Astrocyte of the spinal cord (primary cell): ENCODE data around the gene TRRAP.

Source experiments
- DNase-seq: peaks from one replicate; pipeline ENCODE4 v3.0.0; 2011; ENCODE audit warnings: low read depth, low spot score
- H3K4me3 ChIP-seq: 2 replicates; pipeline ENCODE4 v1.5.1; 2011; ENCODE audit warnings: low read depth, mild to moderate bottlenecking, low read length, moderate library complexity
- in situ Hi-C: cut with HindIII; loops from 2 replicates; pipeline ENCODE4 v1.10.0; 2017; ENCODE audit warnings: low sequenced_read_pairs
- TF ChIP-seq, protein P1 (sequence below): IDR thresholded peaks from 2 replicates; pipeline ENCODE4 v1.5.1; 2012; ENCODE audit warnings: low read depth, mild to moderate bottlenecking, low read length, inconsistent platforms

TRRAP gene

DNA sequence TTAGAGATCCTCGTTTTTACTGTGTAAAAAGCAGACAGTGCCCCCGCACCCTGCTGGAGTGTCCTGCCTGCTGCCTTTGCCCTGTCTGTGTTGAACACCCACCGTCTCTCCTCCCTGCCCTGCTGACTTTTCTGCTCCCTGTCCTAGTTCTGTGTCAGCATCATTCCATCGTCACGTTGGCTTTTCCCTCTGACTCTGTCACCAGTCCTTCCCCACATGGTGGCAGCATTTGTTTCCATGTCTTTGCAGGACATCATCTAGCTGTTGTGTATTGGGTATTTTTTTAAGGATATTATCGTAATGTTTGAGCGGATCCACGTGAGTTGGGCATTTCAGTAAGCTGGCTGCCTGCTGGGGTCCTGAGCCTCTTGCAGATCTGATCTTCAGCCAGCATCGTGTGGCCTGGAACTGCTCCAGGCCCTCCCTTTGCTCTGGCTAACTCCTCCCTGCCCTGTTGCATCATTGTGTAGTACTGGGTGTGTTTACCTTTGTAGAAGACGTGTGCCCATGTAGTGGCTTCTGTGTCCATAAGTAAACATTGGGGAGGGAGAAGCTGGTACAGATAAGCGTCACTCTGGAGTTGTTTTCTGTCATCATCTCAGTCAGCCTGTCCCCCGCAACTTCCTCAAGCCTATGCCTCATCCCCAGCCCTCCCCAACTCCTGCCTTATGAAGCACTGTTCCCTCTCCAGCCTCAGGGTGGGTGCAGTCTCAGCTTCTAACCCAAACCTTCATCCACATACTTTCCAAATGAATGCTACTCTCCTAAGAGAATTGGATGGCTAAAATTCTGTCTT, 44.3 kb downstream of the TRRAP start:
- in situ Hi-C loops, result no loop called here
- TF ChIP-seq, protein P1, sequence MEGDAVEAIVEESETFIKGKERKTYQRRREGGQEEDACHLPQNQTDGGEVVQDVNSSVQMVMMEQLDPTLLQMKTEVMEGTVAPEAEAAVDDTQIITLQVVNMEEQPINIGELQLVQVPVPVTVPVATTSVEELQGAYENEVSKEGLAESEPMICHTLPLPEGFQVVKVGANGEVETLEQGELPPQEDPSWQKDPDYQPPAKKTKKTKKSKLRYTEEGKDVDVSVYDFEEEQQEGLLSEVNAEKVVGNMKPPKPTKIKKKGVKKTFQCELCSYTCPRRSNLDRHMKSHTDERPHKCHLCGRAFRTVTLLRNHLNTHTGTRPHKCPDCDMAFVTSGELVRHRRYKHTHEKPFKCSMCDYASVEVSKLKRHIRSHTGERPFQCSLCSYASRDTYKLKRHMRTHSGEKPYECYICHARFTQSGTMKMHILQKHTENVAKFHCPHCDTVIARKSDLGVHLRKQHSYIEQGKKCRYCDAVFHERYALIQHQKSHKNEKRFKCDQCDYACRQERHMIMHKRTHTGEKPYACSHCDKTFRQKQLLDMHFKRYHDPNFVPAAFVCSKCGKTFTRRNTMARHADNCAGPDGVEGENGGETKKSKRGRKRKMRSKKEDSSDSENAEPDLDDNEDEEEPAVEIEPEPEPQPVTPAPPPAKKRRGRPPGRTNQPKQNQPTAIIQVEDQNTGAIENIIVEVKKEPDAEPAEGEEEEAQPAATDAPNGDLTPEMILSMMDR, result peak; percentile 14
- peak; percentile 86 for DNase-seq
- H3K4me3 ChIP-seq, result no peak overlapping the region

DNA sequence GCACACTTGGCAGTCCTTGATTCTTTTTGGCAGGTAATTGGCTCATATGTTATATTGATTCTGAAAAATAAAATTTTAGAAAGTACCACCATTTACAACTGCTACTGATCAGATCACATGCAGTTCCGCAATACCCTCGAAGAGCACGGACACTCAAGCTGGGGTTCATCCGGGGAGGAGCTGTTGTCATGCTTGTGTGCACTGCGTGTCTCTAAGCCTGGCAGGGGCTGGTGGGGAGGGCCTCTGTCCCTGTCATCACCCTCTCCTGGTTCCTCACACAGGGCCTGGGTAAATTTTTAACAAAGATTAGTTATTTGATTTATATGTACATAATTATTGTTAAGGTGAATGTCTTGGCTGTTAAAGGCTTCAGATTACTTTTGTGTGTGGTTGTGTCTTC, 45.2 kb downstream of the TRRAP start:
- TF ChIP-seq, protein P1, result no peak
- no peak for DNase-seq
- in situ Hi-C loops, result no loop called here
- H3K4me3 ChIP-seq, result no peak overlapping the region

DNA sequence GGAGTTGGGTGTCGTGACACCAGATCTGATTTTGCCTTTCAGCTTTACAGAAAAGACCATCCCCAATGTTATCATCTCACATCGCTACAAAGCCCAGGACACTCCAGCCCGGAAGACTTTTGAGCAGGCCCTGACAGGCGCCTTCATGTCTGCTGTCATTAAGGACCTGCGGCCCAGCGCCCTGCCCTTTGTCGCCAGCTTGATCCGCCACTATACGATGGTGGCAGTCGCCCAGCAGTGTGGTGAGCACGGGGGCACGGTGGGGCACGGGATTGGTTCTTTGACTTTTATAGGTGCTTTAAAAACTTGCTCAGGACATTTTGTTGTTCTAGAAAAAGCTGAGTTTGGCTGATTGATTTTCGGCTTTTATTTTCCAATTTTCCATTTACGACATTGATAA, 48.8 kb downstream of the TRRAP start:
- DNase-seq, result no peak
- in situ Hi-C loops, result no loop called here

DNA sequence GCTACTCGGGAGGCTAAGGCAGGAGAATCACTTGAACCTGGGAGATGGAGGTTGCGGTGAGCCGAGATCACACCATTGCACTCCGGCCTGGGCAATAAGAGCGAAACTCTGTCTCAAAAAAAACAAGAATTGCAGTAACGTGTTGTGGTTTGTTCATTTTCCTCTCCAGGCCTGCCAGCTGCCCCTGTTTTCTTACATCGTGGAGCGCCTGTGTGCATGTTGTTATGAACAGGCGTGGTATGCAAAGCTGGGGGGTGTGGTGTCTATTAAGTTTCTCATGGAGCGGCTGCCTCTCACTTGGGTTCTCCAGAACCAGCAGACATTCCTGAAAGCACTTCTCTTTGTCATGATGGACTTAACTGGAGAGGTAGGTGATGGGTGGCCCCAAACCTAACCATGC, 52.1 kb downstream of the TRRAP start:
- DNase-seq, result no peak
- in situ Hi-C loops, result no loop called here
- TF ChIP-seq, protein P1, result no peak
- no peak overlapping the region for H3K4me3 ChIP-seq

More for the DNA sequence above, 48.8 kb downstream of the TRRAP start:
- TF ChIP-seq, protein P1, result no peak
- no peak overlapping the region for H3K4me3 ChIP-seq

DNA sequence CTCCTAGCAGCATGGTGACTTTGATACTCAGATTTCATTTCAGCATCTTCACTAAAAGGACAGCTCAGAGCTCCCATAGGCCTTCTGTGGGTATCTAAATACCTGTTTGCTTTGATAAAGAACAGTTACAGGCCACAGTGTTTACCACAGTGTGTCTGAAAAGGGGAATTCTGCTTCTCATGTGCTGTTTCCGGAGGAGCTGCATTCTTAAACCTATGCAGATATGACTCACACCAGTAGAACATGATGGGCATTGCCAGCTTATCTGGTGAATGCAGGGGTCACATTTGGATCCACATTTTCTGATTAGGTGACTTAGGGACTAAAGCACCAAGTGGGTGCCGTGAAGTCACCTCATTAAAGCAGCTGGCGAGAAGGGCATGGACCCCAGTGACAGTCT, 52.6 kb downstream of the TRRAP start:
- DNase-seq, result no peak
- H3K4me3 ChIP-seq, result no peak overlapping the region

DNA sequence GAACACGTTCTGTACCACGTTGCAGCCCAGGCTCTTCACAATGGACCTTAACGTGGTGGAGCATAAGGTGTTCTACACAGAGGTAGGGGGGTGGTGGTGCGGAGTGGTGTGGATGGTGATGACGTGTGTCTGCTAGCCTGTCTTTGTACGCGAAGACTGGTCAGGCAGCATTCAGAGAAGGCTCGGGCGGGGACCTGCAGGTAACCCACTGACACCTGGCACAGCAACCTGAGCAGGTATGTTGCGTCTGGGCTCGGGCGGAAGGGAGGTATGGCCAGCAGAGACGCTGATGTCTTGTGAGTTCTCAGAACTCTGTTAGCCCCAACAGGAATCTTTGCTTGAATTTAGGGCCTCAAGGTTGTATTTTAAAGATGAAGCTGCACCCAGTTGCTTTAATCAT, 55.0 kb downstream of the TRRAP start:
- TF ChIP-seq, protein P1, result no peak
- H3K4me3 ChIP-seq, result no peak overlapping the region
- no peak for DNase-seq
- in situ Hi-C loops, result no loop called here

More for the DNA sequence above, 52.6 kb downstream of the TRRAP start:
- in situ Hi-C loops, result no loop called here
- TF ChIP-seq, protein P1, result no peak
